HepG2 (cell line): ENCODE measurements around the gene SLCO2A1.

ENCODE experiments used
- EP300 ChIP-seq, 3 experiments: sonication (generic) in 1 of 3; formaldehyde crosslinking in 1 of 3; IDR thresholded peaks; 2 replicates each; pipeline versions ENCODE4 v1.5.1 to v1.6.1; 2011 to 2020; ENCODE audit warnings: low read depth in 2 of 3, low read length in 2 of 3, borderline replicate concordance in 1 of 3, improper control_type of control experiment in 1 of 3, mild to moderate bottlenecking in 1 of 3, missing genetic modification reagents in 1 of 3, moderate library complexity in 1 of 3
- MXI1 ChIP-seq: IDR thresholded peaks from 3 replicates; pipeline ENCODE4 v1.6.1; 2012; ENCODE audit warnings: low read depth, low read length, inconsistent platforms, borderline replicate concordance
- POLR2AphosphoS5 ChIP-seq: IDR thresholded peaks from 2 replicates; pipeline ENCODE4 v1.6.1; 2012; ENCODE audit warnings: low read depth, low read length
- SP1 ChIP-seq, 2 experiments: fragments of 450-650 bp in 1 of 2; sonication (generic) in 1 of 2; formaldehyde crosslinking in 1 of 2; IDR thresholded peaks; 2 replicates each; pipeline versions ENCODE4 v1.4.0 to v1.6.1; 2016 to 2020; ENCODE audit warnings: missing genetic modification reagents in 1 of 2
- YY1 ChIP-seq: IDR thresholded peaks from 2 replicates; pipeline ENCODE4 v1.6.1; 2011; ENCODE audit warnings: low read length, low read depth, moderate library complexity, mild to moderate bottlenecking; ENCODE audit not compliant: insufficient read depth, insufficient replicate concordance
- ZFP36 ChIP-seq: fragments of 150-350 bp; IDR thresholded peaks from 2 replicates; pipeline ENCODE4 v1.6.1; 2018; ENCODE audit warnings: borderline replicate concordance, low read length, low read depth; ENCODE audit not compliant: partially characterized antibody
- ZMYM4 ChIP-seq: sonication (generic); formaldehyde crosslinking; IDR thresholded peaks from 2 replicates; pipeline ENCODE4 v1.8.1; 2023; ENCODE audit warnings: mild to moderate bottlenecking, missing genetic modification reagents
- ZNF850 ChIP-seq: sonication (generic); formaldehyde crosslinking; conservative IDR thresholded peaks from 2 replicates; pipeline ENCODE4 v1.9.0; 2021; ENCODE audit warnings: mild to moderate bottlenecking, missing genetic modification reagents
- TF ChIP-seq, protein P1 (sequence below): sonication (generic); formaldehyde crosslinking; IDR thresholded peaks from 2 replicates; pipeline ENCODE4 v1.4.0; 2020; ENCODE audit warnings: missing genetic modification reagents, borderline replicate concordance
- TF ChIP-seq, protein P2 (sequence below): sonication (generic); formaldehyde crosslinking; IDR thresholded peaks from 2 replicates; pipeline ENCODE4 v1.9.0; 2022; ENCODE audit warnings: missing genetic modification reagents, mild to moderate bottlenecking, borderline replicate concordance
- TF ChIP-seq, protein P3 (sequence below): sonication (generic); formaldehyde crosslinking; IDR thresholded peaks from 2 replicates; pipeline ENCODE4 v1.4.0; 2020; ENCODE audit warnings: missing genetic modification reagents, borderline replicate concordance

- TF ChIP-seq YY1: no peak
- TF ChIP-seq, protein P1, sequence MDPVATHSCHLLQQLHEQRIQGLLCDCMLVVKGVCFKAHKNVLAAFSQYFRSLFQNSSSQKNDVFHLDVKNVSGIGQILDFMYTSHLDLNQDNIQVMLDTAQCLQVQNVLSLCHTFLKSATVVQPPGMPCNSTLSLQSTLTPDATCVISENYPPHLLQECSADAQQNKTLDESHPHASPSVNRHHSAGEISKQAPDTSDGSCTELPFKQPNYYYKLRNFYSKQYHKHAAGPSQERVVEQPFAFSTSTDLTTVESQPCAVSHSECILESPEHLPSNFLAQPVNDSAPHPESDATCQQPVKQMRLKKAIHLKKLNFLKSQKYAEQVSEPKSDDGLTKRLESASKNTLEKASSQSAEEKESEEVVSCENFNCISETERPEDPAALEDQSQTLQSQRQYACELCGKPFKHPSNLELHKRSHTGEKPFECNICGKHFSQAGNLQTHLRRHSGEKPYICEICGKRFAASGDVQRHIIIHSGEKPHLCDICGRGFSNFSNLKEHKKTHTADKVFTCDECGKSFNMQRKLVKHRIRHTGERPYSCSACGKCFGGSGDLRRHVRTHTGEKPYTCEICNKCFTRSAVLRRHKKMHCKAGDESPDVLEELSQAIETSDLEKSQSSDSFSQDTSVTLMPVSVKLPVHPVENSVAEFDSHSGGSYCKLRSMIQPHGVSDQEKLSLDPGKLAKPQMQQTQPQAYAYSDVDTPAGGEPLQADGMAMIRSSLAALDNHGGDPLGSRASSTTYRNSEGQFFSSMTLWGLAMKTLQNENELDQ: no peak
- TF ChIP-seq, protein P2, sequence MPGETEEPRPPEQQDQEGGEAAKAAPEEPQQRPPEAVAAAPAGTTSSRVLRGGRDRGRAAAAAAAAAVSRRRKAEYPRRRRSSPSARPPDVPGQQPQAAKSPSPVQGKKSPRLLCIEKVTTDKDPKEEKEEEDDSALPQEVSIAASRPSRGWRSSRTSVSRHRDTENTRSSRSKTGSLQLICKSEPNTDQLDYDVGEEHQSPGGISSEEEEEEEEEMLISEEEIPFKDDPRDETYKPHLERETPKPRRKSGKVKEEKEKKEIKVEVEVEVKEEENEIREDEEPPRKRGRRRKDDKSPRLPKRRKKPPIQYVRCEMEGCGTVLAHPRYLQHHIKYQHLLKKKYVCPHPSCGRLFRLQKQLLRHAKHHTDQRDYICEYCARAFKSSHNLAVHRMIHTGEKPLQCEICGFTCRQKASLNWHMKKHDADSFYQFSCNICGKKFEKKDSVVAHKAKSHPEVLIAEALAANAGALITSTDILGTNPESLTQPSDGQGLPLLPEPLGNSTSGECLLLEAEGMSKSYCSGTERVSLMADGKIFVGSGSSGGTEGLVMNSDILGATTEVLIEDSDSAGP (CRISPR knock-in tag): no peak
- TF ChIP-seq POLR2AphosphoS5: no peak
- no peak for TF ChIP-seq EP300 (IDR thresholded peaks at IDR 0.05; ENCODE audit: low read depth in 2 of 2, low read length in 2 of 2)
- TF ChIP-seq EP300 (CRISPR knock-in tag; IDR thresholded peaks at IDR 0.05; ENCODE audit: borderline replicate concordance): no peak
- TF ChIP-seq MXI1: no peak
- TF ChIP-seq ZNF850 (CRISPR knock-in tag): no peak
- no peak for TF ChIP-seq SP1 (IDR thresholded peaks at IDR 0.05)
- no peak for TF ChIP-seq SP1 (CRISPR knock-in tag; IDR thresholded peaks at IDR 0.05)
- TF ChIP-seq ZFP36: no peak
- TF ChIP-seq, protein P3, sequence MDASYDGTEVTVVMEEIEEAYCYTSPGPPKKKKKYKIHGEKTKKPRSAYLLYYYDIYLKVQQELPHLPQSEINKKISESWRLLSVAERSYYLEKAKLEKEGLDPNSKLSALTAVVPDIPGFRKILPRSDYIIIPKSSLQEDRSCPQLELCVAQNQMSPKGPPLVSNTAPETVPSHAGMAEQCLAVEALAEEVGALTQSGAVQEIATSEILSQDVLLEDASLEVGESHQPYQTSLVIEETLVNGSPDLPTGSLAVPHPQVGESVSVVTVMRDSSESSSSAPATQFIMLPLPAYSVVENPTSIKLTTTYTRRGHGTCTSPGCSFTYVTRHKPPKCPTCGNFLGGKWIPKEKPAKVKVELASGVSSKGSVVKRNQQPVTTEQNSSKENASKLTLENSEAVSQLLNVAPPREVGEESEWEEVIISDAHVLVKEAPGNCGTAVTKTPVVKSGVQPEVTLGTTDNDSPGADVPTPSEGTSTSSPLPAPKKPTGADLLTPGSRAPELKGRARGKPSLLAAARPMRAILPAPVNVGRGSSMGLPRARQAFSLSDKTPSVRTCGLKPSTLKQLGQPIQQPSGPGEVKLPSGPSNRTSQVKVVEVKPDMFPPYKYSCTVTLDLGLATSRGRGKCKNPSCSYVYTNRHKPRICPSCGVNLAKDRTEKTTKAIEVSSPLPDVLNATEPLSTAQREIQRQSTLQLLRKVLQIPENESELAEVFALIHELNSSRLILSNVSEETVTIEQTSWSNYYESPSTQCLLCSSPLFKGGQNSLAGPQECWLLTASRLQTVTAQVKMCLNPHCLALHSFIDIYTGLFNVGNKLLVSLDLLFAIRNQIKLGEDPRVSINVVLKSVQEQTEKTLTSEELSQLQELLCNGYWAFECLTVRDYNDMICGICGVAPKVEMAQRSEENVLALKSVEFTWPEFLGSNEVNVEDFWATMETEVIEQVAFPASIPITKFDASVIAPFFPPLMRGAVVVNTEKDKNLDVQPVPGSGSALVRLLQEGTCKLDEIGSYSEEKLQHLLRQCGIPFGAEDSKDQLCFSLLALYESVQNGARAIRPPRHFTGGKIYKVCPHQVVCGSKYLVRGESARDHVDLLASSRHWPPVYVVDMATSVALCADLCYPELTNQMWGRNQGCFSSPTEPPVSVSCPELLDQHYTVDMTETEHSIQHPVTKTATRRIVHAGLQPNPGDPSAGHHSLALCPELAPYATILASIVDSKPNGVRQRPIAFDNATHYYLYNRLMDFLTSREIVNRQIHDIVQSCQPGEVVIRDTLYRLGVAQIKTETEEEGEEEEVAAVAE (CRISPR knock-in tag): no peak
- TF ChIP-seq ZMYM4 (CRISPR knock-in tag): no peak
Measured at GRCh38 chr3:133893683-133894352, 135.9 kb downstream of the SLCO2A1 start.
